Measurements from ENCODE around the gene SNX33.
"Not testable (repeated sequence)": the region's sequence is repeated elsewhere in the genome, so short reads cannot be mapped to it uniquely, and the experiment has no call there.

The SNX33 gene

GRCh38 chr15:75677465-75678323 lies 30.0 kb downstream of the SNX33 start:
- in situ Hi-C loops (cut with HindIII; ENCODE audit: low sequenced_read_pairs): no loop called here
- TF ChIP-seq, protein P1, sequence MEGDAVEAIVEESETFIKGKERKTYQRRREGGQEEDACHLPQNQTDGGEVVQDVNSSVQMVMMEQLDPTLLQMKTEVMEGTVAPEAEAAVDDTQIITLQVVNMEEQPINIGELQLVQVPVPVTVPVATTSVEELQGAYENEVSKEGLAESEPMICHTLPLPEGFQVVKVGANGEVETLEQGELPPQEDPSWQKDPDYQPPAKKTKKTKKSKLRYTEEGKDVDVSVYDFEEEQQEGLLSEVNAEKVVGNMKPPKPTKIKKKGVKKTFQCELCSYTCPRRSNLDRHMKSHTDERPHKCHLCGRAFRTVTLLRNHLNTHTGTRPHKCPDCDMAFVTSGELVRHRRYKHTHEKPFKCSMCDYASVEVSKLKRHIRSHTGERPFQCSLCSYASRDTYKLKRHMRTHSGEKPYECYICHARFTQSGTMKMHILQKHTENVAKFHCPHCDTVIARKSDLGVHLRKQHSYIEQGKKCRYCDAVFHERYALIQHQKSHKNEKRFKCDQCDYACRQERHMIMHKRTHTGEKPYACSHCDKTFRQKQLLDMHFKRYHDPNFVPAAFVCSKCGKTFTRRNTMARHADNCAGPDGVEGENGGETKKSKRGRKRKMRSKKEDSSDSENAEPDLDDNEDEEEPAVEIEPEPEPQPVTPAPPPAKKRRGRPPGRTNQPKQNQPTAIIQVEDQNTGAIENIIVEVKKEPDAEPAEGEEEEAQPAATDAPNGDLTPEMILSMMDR (IDR thresholded peaks at IDR 0.05; ENCODE audit: low read depth, low read length): no peak
- no peak for DNase-seq (ENCODE audit: low read depth, low spot score)
- H3K4me3 ChIP-seq (ENCODE audit: low read depth, low read length): no peak overlapping the region

- in situ Hi-C loops (cut with HindIII; ENCODE audit: low sequenced_read_pairs); H3K4me3 ChIP-seq (ENCODE audit: low read depth, low read length); DNase-seq (ENCODE audit: low read depth, low spot score): not testable (repeated sequence)
Observed at GRCh38 chr15:75678324-75678690, 30.6 kb downstream of the SNX33 start.

- TF ChIP-seq, protein P1 (IDR thresholded peaks at IDR 0.05; ENCODE audit: low read depth, low read length): no peak
- in situ Hi-C loops (cut with HindIII; ENCODE audit: low sequenced_read_pairs): no loop called here
- no peak for DNase-seq (ENCODE audit: low read depth, low spot score)
- H3K4me3 ChIP-seq (ENCODE audit: low read depth, low read length): no peak overlapping the region
Observed at GRCh38 chr15:75680007-75680789, 32.5 kb downstream of the SNX33 start.

DNA sequence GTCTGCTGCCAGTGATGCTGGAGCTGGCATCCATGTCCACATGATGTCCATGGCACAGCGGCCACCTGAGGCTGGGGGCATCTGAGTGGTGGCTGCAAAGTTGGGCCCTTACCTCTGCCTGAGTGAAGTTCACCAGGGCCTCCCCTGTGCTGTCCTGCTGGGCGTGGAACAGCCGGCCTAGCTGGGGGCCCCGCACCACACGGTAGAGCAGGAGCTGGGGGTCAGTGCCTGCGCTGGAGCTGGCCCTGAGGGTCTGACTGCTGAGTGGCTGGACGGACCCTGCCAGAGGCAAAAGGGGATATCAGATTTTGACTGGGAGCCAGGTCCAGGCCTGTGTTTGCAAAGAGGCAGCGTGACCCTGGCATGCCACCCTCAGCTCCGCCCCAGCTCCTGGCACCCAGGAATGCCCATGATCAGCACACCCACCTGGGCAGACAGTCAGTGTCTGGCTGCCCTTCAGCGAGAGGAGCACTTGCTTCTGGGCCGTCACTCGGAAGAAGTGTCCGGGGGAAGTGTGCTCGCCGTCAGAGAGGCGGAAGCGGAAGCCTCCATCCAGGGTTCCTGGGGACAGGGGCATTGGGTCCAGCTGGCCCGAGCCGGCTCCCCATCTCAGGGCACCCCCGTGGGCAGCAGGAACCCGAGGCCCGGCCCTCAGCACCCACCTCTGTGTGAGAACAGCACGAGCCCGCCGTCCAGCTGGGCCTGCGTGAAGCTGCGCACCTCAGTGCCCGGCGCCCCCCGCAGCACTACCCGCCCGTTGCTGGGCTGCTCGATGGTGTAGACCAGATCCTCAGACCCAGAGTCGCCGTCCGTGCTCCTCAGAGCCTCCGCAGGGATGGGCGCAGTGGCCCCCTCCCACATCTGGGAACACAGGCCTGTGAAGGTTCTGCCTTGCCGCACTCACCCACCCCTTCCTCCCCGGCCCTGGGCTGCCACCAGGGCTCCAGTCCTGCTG lies 34.7 kb downstream of the SNX33 start:
- TF ChIP-seq, protein P1 (IDR thresholded peaks at IDR 0.05; ENCODE audit: low read depth, low read length): no peak
- DNase-seq (ENCODE audit: low read depth, low spot score): no peak
- H3K4me3 ChIP-seq (ENCODE audit: low read depth, low read length): no peak overlapping the region
- in situ Hi-C loops (cut with HindIII; ENCODE audit: low sequenced_read_pairs): no loop called here

GRCh38 chr15:75683646-75684312 lies 36.1 kb downstream of the SNX33 start:
- H3K4me3 ChIP-seq (ENCODE audit: low read depth, low read length); DNase-seq (ENCODE audit: low read depth, low spot score); in situ Hi-C loops (cut with HindIII; ENCODE audit: low sequenced_read_pairs): not testable (repeated sequence)
- TF ChIP-seq, protein P1 (IDR thresholded peaks at IDR 0.05; ENCODE audit: low read depth, low read length): peak; percentile 73

DNA sequence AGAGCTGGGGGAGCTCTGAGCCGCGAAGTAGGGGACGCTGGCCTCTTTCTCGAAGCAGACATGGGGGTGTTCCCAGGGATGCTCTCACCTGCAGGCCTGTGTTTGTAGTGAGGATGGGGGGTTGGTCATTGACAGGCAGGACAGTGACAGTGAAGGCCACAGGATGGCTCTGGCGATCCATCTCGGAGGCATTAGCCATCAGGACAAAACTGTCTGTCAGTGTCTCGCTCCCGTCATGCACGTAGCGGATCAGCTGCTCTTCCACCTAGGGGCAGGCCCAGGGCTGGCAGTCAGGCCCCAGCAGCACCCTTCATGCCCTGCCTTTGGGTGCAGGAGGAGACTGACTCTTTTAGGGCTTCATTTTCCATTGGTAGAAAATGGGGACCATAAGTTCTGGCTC lies 36.9 kb downstream of the SNX33 start:
- in situ Hi-C loops (cut with HindIII; ENCODE audit: low sequenced_read_pairs): no loop called here
- H3K4me3 ChIP-seq (ENCODE audit: low read depth, low read length): no peak overlapping the region
- TF ChIP-seq, protein P1 (IDR thresholded peaks at IDR 0.05; ENCODE audit: low read depth, low read length): no peak
- DNase-seq (ENCODE audit: low read depth, low spot score): no peak
